ENCODE data around the gene MYL7. TPM values are rescaled to one million over a fixed set of nuclear protein-coding genes. Genes with fewer than 3 reads are reported as not detected.
A peak's percentile ranks its signal among the peaks of the same experiment; 100 is the strongest.

Gene MYL7
- total RNA-seq, 1 donor from 2014 or later: 1.2 TPM

GRCh38 chr7:44124822-44125202, 16.3 kb downstream of the MYL7 start:
- DNase-seq (ENCODE audit: low read depth): no peak
- no peak for TF ChIP-seq CTCF (IDR thresholded peaks at IDR 0.05; ENCODE audit: insufficient read depth, low read length, poor library complexity, severe bottlenecking)

GRCh38 chr7:44123190-44124003, 17.7 kb downstream of the MYL7 start, which contains the start of gene POLD2:
Gene POLD2 (minus strand): TSS chr7:44123548. CDS start chr7:44122053, 1,495 bp downstream.
- no peak for TF ChIP-seq CTCF (IDR thresholded peaks at IDR 0.05; ENCODE audit: insufficient read depth, low read length, poor library complexity, severe bottlenecking)
- Histone ChIP-seq H3K27me3 (ENCODE audit: control insufficient read depth, insufficient read depth, low read length) (no peaks in the 10 kb centered on the region), H3K36me3 (ENCODE audit: control insufficient read depth, insufficient read depth, low read length) (no peaks in the 10 kb centered on the region), H3K4me3 (ENCODE audit: low read depth, low read length) (peak within 1 kb of the TSS; percentile 60)
- DNase-seq (ENCODE audit: low read depth): peak; percentile 79

More at GRCh38 chr7:44124822-44125202, 16.3 kb downstream of the MYL7 start:
- Histone ChIP-seq H3K36me3 (ENCODE audit: control insufficient read depth, insufficient read depth, low read length) (no peaks in the 10 kb centered on the region), H3K27me3 (ENCODE audit: control insufficient read depth, insufficient read depth, low read length) (no peaks in the 10 kb centered on the region), H3K4me3 (ENCODE audit: low read depth, low read length) (no peak overlapping the region)

GRCh38 chr7:44122529-44122928, 18.6 kb downstream of the MYL7 start:
- Histone ChIP-seq H3K27me3 (ENCODE audit: control insufficient read depth, insufficient read depth, low read length) (no peaks in the 10 kb centered on the region), H3K36me3 (ENCODE audit: control insufficient read depth, insufficient read depth, low read length) (no peaks in the 10 kb centered on the region), H3K4me3 (ENCODE audit: low read depth, low read length) (peak overlapping the region; percentile 60)
- DNase-seq (ENCODE audit: low read depth): no peak
- no peak for TF ChIP-seq CTCF (IDR thresholded peaks at IDR 0.05; ENCODE audit: insufficient read depth, low read length, poor library complexity, severe bottlenecking)

GRCh38 chr7:44121761-44122420, 19.2 kb downstream of the MYL7 start:
- Histone ChIP-seq H3K36me3 (ENCODE audit: control insufficient read depth, insufficient read depth, low read length) (no peaks in the 10 kb centered on the region), H3K4me3 (ENCODE audit: low read depth, low read length) (no peak overlapping the region), H3K27me3 (ENCODE audit: control insufficient read depth, insufficient read depth, low read length) (no peaks in the 10 kb centered on the region)
- DNase-seq (ENCODE audit: low read depth): no peak
- no peak for TF ChIP-seq CTCF (IDR thresholded peaks at IDR 0.05; ENCODE audit: insufficient read depth, low read length, poor library complexity, severe bottlenecking)

GRCh38 chr7:44120395-44120794, 20.7 kb downstream of the MYL7 start:
- Histone ChIP-seq H3K36me3 (ENCODE audit: control insufficient read depth, insufficient read depth, low read length) (no peaks in the 10 kb centered on the region), H3K27me3 (ENCODE audit: control insufficient read depth, insufficient read depth, low read length) (no peaks in the 10 kb centered on the region), H3K4me3 (ENCODE audit: low read depth, low read length) (no peak overlapping the region)
- no peak for TF ChIP-seq CTCF (IDR thresholded peaks at IDR 0.05; ENCODE audit: insufficient read depth, low read length, poor library complexity, severe bottlenecking)
- DNase-seq (ENCODE audit: low read depth): no peak
